Transverse colon (tissue), 4 donors: ENCODE measurements around the gene EPB41L4B. TPM values are rescaled to one million over a fixed set of nuclear protein-coding genes. Genes with fewer than 3 reads are reported as not detected.

Source experiments
- DNase-seq: peaks from one replicate; pipeline ENCODE4 v3.0.0-alpha.2; 2019
- H3K27ac ChIP-seq, 4 donors: fragments of 200-600 bp; sonication (generic); 2 replicates each; pipeline ENCODE4 v1.5.1; 2016 to 2018; ENCODE audit warnings: inconsistent platforms in 4 of 4
- H3K27me3 ChIP-seq: fragments of 200-600 bp; sonication (generic); 2 replicates; pipeline ENCODE4 v1.5.1; 2017; ENCODE audit warnings: inconsistent platforms
- H3K36me3 ChIP-seq, 4 donors: fragments of 200-600 bp; sonication (generic); 2 replicates each; pipeline ENCODE4 v1.5.1; 2017 to 2019; ENCODE audit warnings: inconsistent platforms in 4 of 4
- H3K4me1 ChIP-seq, 4 donors: fragments of 200-600 bp; sonication (generic); 2 replicates each; pipeline ENCODE4 v1.5.1; 2017 to 2020; ENCODE audit warnings: inconsistent platforms in 4 of 4
- H3K4me3 ChIP-seq, 4 donors: fragments of 200-600 bp; sonication (generic); 1 replicate in 1 of 4; 2 replicates in 3 of 4; pipeline versions ENCODE4 v1.5.1 to v1.6.1; 2017 to 2019; ENCODE audit warnings: inconsistent platforms in 4 of 4
- H3K9me3 ChIP-seq, 2 donors: fragments of 200-600 bp; sonication (generic); 2 replicates each; pipeline ENCODE4 v1.5.1; 2017 to 2019; ENCODE audit warnings: inconsistent platforms in 2 of 2
- EP300 ChIP-seq: sonication (generic); formaldehyde crosslinking; IDR thresholded peaks from one replicate; pipeline ENCODE4 v1.6.1; 2017; ENCODE audit warnings: antibody characterized with exemption, low read depth
- POLR2A ChIP-seq: fragments of 450-650 bp; IDR thresholded peaks from one replicate; pipeline ENCODE4 v1.6.1; 2016; ENCODE audit warnings: antibody characterized with exemption, mild to moderate bottlenecking, moderate library complexity
- POLR2AphosphoS5 ChIP-seq, 3 donors: sonication (generic); formaldehyde crosslinking; IDR thresholded peaks; one replicate each; pipeline ENCODE4 v1.6.1; 2016; ENCODE audit warnings: antibody characterized with exemption in 3 of 3
- WGBS, 2 donors: methylation state at CpG; one replicate each; pipeline ENCODE4 v1.1.5; 2018; ENCODE audit warnings: low coverage in 1 of 2; 5-methylcytosine and 5-hydroxymethylcytosine counted together
- in situ Hi-C, 4 donors: fragments of 200-750 bp; cut with MboI; loops; one replicate each; pipeline versions ENCODE4 v1.15.0 to v1.15.1; 2017; ENCODE audit warnings: low sequenced_read_pairs in 3 of 4, low pct_ligation_motif_present in 1 of 4, low pct_unique_long_range_greater_than_20kb in 1 of 4
- intact Hi-C: fragments of 100-400 bp; cut with DNase I; formaldehyde crosslinking; loops from one replicate; pipeline ENCODE4 v1.15.1; 2023; ENCODE audit warnings: low total_unique reads
- total RNA-seq, 4 donors: library from RNA; depleted of rRNA; stranded (reverse); fragments of >200 nt; gene quantifications; one replicate each; pipeline ENCODE4 v1.1.0, GENCODE V29; 2016
- TF ChIP-seq, protein P1 (sequence below), 5 experiments: fragments of 200-600 bp in 3 of 5; fragments of 450-650 bp in 2 of 5; sonication (generic) in 3 of 5; IDR thresholded peaks; 1 replicate in 2 of 5; 2 replicates in 3 of 5; pipeline ENCODE4 v1.5.1; 2016 to 2017; ENCODE audit warnings: antibody characterized with exemption in 5 of 5, inconsistent platforms in 3 of 5, mild to moderate bottlenecking in 2 of 5, moderate library complexity in 1 of 5

Gene EPB41L4B
- total RNA-seq, 4 donors from 2014 or later: 76.8 to 159 (median 110) TPM

GRCh38 chr9:109283012-109283411, 37.8 kb downstream of the EPB41L4B start:
- H3K27me3 ChIP-seq: no peaks in the 10 kb centered on the region
- TF ChIP-seq POLR2A (no peak), EP300 (no peak), POLR2AphosphoS5 (IDR thresholded peaks at IDR 0.05) (no peak)
- TF ChIP-seq, protein P1, sequence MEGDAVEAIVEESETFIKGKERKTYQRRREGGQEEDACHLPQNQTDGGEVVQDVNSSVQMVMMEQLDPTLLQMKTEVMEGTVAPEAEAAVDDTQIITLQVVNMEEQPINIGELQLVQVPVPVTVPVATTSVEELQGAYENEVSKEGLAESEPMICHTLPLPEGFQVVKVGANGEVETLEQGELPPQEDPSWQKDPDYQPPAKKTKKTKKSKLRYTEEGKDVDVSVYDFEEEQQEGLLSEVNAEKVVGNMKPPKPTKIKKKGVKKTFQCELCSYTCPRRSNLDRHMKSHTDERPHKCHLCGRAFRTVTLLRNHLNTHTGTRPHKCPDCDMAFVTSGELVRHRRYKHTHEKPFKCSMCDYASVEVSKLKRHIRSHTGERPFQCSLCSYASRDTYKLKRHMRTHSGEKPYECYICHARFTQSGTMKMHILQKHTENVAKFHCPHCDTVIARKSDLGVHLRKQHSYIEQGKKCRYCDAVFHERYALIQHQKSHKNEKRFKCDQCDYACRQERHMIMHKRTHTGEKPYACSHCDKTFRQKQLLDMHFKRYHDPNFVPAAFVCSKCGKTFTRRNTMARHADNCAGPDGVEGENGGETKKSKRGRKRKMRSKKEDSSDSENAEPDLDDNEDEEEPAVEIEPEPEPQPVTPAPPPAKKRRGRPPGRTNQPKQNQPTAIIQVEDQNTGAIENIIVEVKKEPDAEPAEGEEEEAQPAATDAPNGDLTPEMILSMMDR (IDR thresholded peaks at IDR 0.05): no peak
- H3K4me1 ChIP-seq: peaks cover 0 to 8% (median 2%) of the 10 kb centered on the region in 4 donors
- intact Hi-C loops: no loop called here
- DNase-seq: no peak
- in situ Hi-C loops: no loop called here
- H3K27ac ChIP-seq: no peak overlapping the region
- no peaks in the 10 kb centered on the region for H3K9me3 ChIP-seq
- no peaks in the 10 kb centered on the region for H3K36me3 ChIP-seq
- 57 to 58% methylated on average over 2 to 3 of the region's 3 CpGs for WGBS, 2 donors
- H3K4me3 ChIP-seq: no peak overlapping the region

DNA sequence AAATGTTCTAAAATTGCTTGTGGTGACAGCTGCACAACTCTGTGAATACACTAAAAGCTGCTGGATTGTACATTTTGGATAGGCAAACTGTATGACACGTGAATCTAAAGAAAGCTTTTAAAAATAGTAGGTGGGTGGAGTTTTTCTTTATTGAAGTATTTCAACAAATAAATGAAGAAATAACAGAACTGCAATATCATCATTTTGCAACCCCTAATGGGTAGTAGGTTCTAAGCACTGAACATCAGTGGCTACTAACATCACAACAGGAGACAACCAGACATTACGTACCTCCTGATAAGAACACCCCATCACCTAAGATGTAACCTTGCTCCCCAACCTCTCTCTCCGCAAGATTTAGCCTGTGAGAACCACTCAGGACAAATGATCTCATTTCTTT, 38.6 kb downstream of the EPB41L4B start:
- no peak for TF ChIP-seq EP300
- no peak for TF ChIP-seq POLR2AphosphoS5 (IDR thresholded peaks at IDR 0.05)
- TF ChIP-seq, protein P1 (IDR thresholded peaks at IDR 0.05): no peak
- no peak for TF ChIP-seq POLR2A
- WGBS, 2 donors: 89 to 93% methylated on average over 3 of the region's 3 CpGs
- DNase-seq: no peak
- Histone ChIP-seq H3K36me3 (no peaks in the 10 kb centered on the region), H3K4me3 (no peak overlapping the region), H3K4me1 (peaks cover 0 to 9% (median 4%) of the 10 kb centered on the region in 4 donors), H3K27me3 (no peaks in the 10 kb centered on the region), H3K27ac (no peak overlapping the region), H3K9me3 (no peaks in the 10 kb centered on the region)
- intact Hi-C loops (no loop called here), in situ Hi-C loops (no loop called here)

GRCh38 chr9:109281518-109281917, 39.3 kb downstream of the EPB41L4B start:
- H3K4me1 ChIP-seq: peaks cover 0 to 13% (median 4%) of the 10 kb centered on the region in 4 donors
- H3K9me3 ChIP-seq: no peaks in the 10 kb centered on the region
- H3K36me3 ChIP-seq: no peaks in the 10 kb centered on the region
- in situ Hi-C loops: no loop called here
- H3K4me3 ChIP-seq: no peak overlapping the region
- H3K27me3 ChIP-seq: no peaks in the 10 kb centered on the region
- intact Hi-C loops: no loop called here
- no peak for TF ChIP-seq POLR2AphosphoS5 (IDR thresholded peaks at IDR 0.05)
- no peak overlapping the region for H3K27ac ChIP-seq
- WGBS, 2 donors: 88 to 97% methylated on average over 4 to 8 of the region's 8 CpGs
- DNase-seq: no peak

DNA sequence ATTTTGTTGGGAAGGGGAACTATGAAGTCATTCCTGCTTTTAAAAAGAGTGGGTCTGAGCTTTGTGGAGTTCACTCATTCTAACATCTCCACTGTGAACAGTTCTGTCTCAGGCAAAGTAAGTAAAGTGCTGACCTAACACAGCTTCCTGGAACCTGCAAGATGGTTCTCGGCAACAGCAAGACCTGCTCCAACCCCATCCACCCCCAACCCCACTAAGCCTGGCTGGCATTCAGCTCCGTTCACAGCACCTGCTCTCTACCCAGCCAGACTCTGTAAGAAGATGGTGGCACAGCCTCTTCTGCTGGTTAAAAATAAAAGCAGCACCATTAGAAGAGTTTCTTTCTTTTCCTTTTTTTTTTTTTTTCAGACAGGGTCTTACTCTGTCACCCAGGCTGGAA, 42.0 kb downstream of the EPB41L4B start:
- TF ChIP-seq EP300: no peak
- TF ChIP-seq, protein P1 (IDR thresholded peaks at IDR 0.05): no peak
- TF ChIP-seq POLR2AphosphoS5 (IDR thresholded peaks at IDR 0.05): no peak
- no peak for TF ChIP-seq POLR2A
- no peaks in the 10 kb centered on the region for H3K27me3 ChIP-seq
- H3K4me1 ChIP-seq: peaks cover 12 to 36% (median 18%) of the 10 kb centered on the region in 4 donors
- WGBS, 2 donors: 77 to 85% methylated on average over 2 of the region's 2 CpGs
- in situ Hi-C loops: no loop called here
- no peaks in the 10 kb centered on the region for H3K9me3 ChIP-seq
- no peak for DNase-seq
- no peaks in the 10 kb centered on the region for H3K36me3 ChIP-seq
- intact Hi-C loops: no loop called here
- H3K27ac ChIP-seq: no peak overlapping the region
- no peak overlapping the region for H3K4me3 ChIP-seq

DNA sequence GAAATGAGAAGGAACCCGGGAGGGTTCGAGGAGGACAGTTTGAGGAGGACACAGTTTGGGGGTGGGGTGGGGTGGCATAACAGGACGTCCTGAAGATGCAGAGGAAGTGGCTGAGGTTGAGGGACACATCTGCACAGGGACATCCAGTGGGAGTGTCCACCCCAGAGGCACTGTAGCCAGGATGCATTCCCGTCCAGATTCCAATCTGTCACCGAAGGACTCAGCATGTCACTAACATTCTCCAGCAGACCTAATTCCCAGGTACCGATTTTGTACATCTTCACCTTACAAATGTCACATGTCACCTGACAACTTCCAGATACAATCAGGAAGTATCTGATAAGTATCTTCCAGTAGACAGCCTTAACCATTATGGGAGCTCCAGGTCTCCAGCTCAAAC, 42.6 kb downstream of the EPB41L4B start:
- peaks cover 13 to 42% (median 19%) of the 10 kb centered on the region in 4 donors for H3K4me1 ChIP-seq
- H3K9me3 ChIP-seq: no peaks in the 10 kb centered on the region
- H3K4me3 ChIP-seq: no peak overlapping the region
- H3K36me3 ChIP-seq: no peaks in the 10 kb centered on the region
- peak overlapping the region in 3 of 4 donors; percentile 30 to 50 (median 40) for H3K27ac ChIP-seq
- in situ Hi-C loops (no loop called here), intact Hi-C loops (no loop called here)
- DNase-seq: no peak
- TF ChIP-seq, protein P1 (IDR thresholded peaks at IDR 0.05): no peak
- TF ChIP-seq POLR2AphosphoS5 (IDR thresholded peaks at IDR 0.05) (no peak), EP300 (no peak), POLR2A (no peak)
- no peaks in the 10 kb centered on the region for H3K27me3 ChIP-seq
- 76 to 88% methylated on average over 6 of the region's 6 CpGs for WGBS, 2 donors
